Measurements from ENCODE around the gene PCDH9.

PCDH9 gene

DNA sequence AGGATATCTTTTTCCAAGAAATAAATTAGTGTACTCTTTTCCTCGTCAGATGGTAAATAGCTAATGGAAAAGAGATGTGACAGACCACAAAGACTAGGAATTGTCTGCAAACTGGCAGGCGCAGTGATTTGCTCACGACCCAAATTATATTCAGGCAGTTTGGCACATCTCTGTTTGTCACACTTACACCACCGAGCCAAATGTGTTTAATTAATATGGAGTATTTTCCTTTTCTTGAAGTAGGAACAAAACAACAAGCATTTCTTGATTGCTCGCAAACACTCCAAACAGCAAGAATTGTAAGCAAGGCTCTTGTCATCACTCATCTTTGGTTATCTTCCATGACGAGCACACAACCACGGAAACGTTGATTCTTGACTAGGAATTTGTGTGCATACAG lies 884.2 kb downstream of the PCDH9 start:
- DNase-seq (ENCODE audit: low read depth), result no peak
- no peak overlapping the region for H3K4me3 ChIP-seq (ENCODE audit: low read depth, low read length)
- TF ChIP-seq, protein P1, sequence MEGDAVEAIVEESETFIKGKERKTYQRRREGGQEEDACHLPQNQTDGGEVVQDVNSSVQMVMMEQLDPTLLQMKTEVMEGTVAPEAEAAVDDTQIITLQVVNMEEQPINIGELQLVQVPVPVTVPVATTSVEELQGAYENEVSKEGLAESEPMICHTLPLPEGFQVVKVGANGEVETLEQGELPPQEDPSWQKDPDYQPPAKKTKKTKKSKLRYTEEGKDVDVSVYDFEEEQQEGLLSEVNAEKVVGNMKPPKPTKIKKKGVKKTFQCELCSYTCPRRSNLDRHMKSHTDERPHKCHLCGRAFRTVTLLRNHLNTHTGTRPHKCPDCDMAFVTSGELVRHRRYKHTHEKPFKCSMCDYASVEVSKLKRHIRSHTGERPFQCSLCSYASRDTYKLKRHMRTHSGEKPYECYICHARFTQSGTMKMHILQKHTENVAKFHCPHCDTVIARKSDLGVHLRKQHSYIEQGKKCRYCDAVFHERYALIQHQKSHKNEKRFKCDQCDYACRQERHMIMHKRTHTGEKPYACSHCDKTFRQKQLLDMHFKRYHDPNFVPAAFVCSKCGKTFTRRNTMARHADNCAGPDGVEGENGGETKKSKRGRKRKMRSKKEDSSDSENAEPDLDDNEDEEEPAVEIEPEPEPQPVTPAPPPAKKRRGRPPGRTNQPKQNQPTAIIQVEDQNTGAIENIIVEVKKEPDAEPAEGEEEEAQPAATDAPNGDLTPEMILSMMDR (conservative IDR thresholded peaks at IDR 0.05; ENCODE audit: low read depth, low read length), result no peak

DNA sequence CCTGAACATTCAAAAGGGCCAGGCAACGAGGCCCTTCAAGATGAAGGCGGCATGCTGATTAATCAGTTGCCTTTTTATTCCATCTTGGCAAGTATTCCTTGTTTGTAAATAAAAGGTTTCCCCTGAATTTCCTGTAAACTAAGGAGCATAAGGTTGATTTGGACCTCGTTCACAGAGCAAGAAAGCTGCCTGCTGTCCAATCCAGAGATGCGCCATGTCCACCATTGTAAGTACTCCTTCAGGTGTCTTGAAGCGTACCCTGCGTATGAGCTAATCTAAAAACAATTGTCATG lies 884.7 kb downstream of the PCDH9 start:
- TF ChIP-seq, protein P1 (conservative IDR thresholded peaks at IDR 0.05; ENCODE audit: low read depth, low read length), result no peak
- H3K4me3 ChIP-seq (ENCODE audit: low read depth, low read length), result no peak overlapping the region

GRCh38 chr13:66344805-66345517 lies 885.2 kb downstream of the PCDH9 start:
- TF ChIP-seq, protein P1 (conservative IDR thresholded peaks at IDR 0.05; ENCODE audit: low read depth, low read length), result no peak
- no peak for DNase-seq (ENCODE audit: low read depth)
- H3K4me3 ChIP-seq (ENCODE audit: low read depth, low read length), result no peak overlapping the region

More for the DNA sequence above, 884.7 kb downstream of the PCDH9 start:
- no peak for DNase-seq (ENCODE audit: low read depth)

DNA sequence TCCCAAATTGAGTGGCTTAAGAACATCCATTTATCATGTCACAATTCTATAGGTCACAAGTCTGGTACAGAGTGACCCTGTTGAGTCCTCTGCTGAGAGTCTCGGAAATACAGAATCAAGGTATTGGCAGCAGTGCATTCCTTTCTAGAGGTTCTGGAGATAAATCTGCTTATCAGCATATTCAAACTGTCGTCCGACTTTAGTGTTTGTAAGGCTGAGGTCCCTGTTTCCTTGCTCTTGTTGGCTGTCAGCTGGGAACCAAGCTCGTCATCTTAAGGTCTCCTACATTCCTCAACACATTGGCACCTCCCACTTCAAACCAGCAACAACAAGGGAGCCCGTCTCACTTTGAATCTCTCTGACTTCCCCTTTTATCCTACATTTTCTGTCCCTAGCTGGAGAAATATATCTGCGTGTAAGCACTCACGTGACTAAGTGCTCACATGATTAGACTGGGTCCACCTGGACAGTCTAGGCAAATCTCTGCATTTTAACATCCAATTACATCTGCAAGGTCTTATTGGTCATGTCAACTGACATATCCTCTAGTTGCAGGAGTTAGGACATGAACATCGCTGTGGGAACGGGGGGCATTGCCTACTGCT lies 886.8 kb downstream of the PCDH9 start:
- TF ChIP-seq, protein P1 (conservative IDR thresholded peaks at IDR 0.05; ENCODE audit: low read depth, low read length), result no peak

GRCh38 chr13:66341635-66342377 lies 888.3 kb downstream of the PCDH9 start:
- DNase-seq (ENCODE audit: low read depth), result peak; percentile 10
- no peak overlapping the region for H3K4me3 ChIP-seq (ENCODE audit: low read depth, low read length)
- TF ChIP-seq, protein P1 (conservative IDR thresholded peaks at IDR 0.05; ENCODE audit: low read depth, low read length), result no peak

More for the DNA sequence above, 886.8 kb downstream of the PCDH9 start:
- no peak for DNase-seq (ENCODE audit: low read depth)
- H3K4me3 ChIP-seq (ENCODE audit: low read depth, low read length), result no peak overlapping the region

DNA sequence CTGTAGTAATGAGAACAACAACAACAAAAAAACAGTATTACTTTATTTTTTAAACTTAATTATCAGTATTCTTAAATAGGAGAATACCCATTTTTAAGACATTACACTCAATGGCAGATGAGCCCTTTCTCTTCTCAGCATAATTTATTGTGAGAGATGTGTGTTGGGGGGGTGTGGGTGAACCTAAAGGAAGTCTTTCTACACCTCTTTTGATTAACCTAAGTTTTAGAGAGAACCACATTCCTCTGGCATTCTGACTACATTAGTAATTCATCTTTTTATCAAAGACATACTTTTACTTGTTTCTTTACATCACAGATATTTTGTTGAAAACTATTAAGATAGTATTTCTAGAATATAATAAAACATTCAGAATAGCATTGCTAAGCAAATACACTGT lies 890.9 kb downstream of the PCDH9 start:
- DNase-seq (ENCODE audit: low read depth), result peak; percentile 38
- no peak overlapping the region for H3K4me3 ChIP-seq (ENCODE audit: low read depth, low read length)
- TF ChIP-seq, protein P1 (conservative IDR thresholded peaks at IDR 0.05; ENCODE audit: low read depth, low read length), result no peak
